ENCODE measurements around the gene PARVB. TPM values are rescaled to one million over a fixed set of nuclear protein-coding genes. Genes with fewer than 3 reads are reported as not detected.

PARVB gene
- total RNA-seq, 1 donor from 2014 or later: 94.6 TPM

GRCh38 chr22:44207981-44208317, 183.8 kb downstream of the PARVB start:
- H3K36me3 ChIP-seq (ENCODE audit: control insufficient read depth, insufficient read depth, low read length): no peaks in the 10 kb centered on the region
- H3K27me3 ChIP-seq (ENCODE audit: control insufficient read depth, insufficient read depth, low read length): peaks cover 3% of the 10 kb centered on the region
- no peak for TF ChIP-seq CTCF (IDR thresholded peaks at IDR 0.05; ENCODE audit: insufficient read depth, low read length, poor library complexity, severe bottlenecking)
- no peak overlapping the region for H3K4me3 ChIP-seq (ENCODE audit: low read depth, low read length)
- DNase-seq (ENCODE audit: low read depth): no peak

GRCh38 chr22:44209343-44209742, 185.2 kb downstream of the PARVB start:
- DNase-seq (ENCODE audit: low read depth): no peak
- no peak for TF ChIP-seq CTCF (IDR thresholded peaks at IDR 0.05; ENCODE audit: insufficient read depth, low read length, poor library complexity, severe bottlenecking)
- Histone ChIP-seq H3K36me3 (ENCODE audit: control insufficient read depth, insufficient read depth, low read length) (no peaks in the 10 kb centered on the region), H3K27me3 (ENCODE audit: control insufficient read depth, insufficient read depth, low read length) (peaks cover 3% of the 10 kb centered on the region), H3K4me3 (ENCODE audit: low read depth, low read length) (no peak overlapping the region)

GRCh38 chr22:44210722-44211121, 186.6 kb downstream of the PARVB start:
- H3K36me3 ChIP-seq (ENCODE audit: control insufficient read depth, insufficient read depth, low read length): no peaks in the 10 kb centered on the region
- H3K4me3 ChIP-seq (ENCODE audit: low read depth, low read length): no peak overlapping the region
- no peaks in the 10 kb centered on the region for H3K27me3 ChIP-seq (ENCODE audit: control insufficient read depth, insufficient read depth, low read length)
- no peak for TF ChIP-seq CTCF (IDR thresholded peaks at IDR 0.05; ENCODE audit: insufficient read depth, low read length, poor library complexity, severe bottlenecking)
- DNase-seq (ENCODE audit: low read depth): no peak

GRCh38 chr22:44211256-44211945, 187.3 kb downstream of the PARVB start:
- DNase-seq (ENCODE audit: low read depth): no peak
- Histone ChIP-seq H3K36me3 (ENCODE audit: control insufficient read depth, insufficient read depth, low read length) (no peaks in the 10 kb centered on the region), H3K4me3 (ENCODE audit: low read depth, low read length) (no peak overlapping the region), H3K27me3 (ENCODE audit: control insufficient read depth, insufficient read depth, low read length) (no peaks in the 10 kb centered on the region)
- TF ChIP-seq CTCF (IDR thresholded peaks at IDR 0.05; ENCODE audit: insufficient read depth, low read length, poor library complexity, severe bottlenecking): no peak

GRCh38 chr22:44211946-44212930, 188.1 kb downstream of the PARVB start:
- Histone ChIP-seq H3K4me3 (ENCODE audit: low read depth, low read length) (no peak overlapping the region), H3K27me3 (ENCODE audit: control insufficient read depth, insufficient read depth, low read length) (no peaks in the 10 kb centered on the region), H3K36me3 (ENCODE audit: control insufficient read depth, insufficient read depth, low read length) (no peaks in the 10 kb centered on the region)
- no peak for DNase-seq (ENCODE audit: low read depth)
- no peak for TF ChIP-seq CTCF (IDR thresholded peaks at IDR 0.05; ENCODE audit: insufficient read depth, low read length, poor library complexity, severe bottlenecking)
